Measurements from ENCODE around the gene ZNF134. TPM values are rescaled to one million over a fixed set of nuclear protein-coding genes. Genes with fewer than 3 reads are reported as not detected.

The ZNF134 gene
- total RNA-seq, 1 donor from 2014 or later, result 17.4 TPM

- Histone ChIP-seq H3K4me3 (peak within 1 kb of the TSS; percentile 89), H3K27ac (peak within 1 kb of the TSS; percentile 47), H3K4me1 (peaks cover 11% of the 10 kb centered on the region), H3K27me3 (ENCODE audit: low read depth) (no peaks in the 10 kb centered on the region), H3K9me3 (peaks cover 19% of the 10 kb centered on the region), H3K36me3 (peaks cover 4% of the 10 kb centered on the region)
- TF ChIP-seq CTCF (IDR thresholded peaks at IDR 0.05), result no peak
- DNase-seq (peak; percentile 94), ATAC-seq (peak; percentile 97 to 99)
- intact Hi-C loops (cut with DNase I), result no loop called here
Measured at GRCh38 chr19:57599761-57600383, 14.2 kb upstream of the ZNF134 start, which contains the start of gene ZNF530. TSS of gene ZNF530 (plus strand) at chr19:57599885. CDS start at chr19:57604346, 4,461 bp downstream.

- Histone ChIP-seq H3K4me3 (no peak overlapping the region), H3K36me3 (peaks cover 25% of the 10 kb centered on the region), H3K27ac (no peak overlapping the region), H3K4me1 (no peaks in the 10 kb centered on the region), H3K9me3 (peaks cover 66% of the 10 kb centered on the region), H3K27me3 (ENCODE audit: low read depth) (no peaks in the 10 kb centered on the region)
- no peak for TF ChIP-seq CTCF (IDR thresholded peaks at IDR 0.05)
- ATAC-seq (no peak), DNase-seq (no peak)
- intact Hi-C loops (cut with DNase I), result no loop called here
Measured at GRCh38 chr19:57606931-57607330, 7.1 kb upstream of the ZNF134 start.

- no peak overlapping the region for H3K4me3 ChIP-seq
- ATAC-seq (no peak), DNase-seq (no peak)
- no peak overlapping the region for H3K27ac ChIP-seq
- intact Hi-C loops (cut with DNase I), result no loop called here
- H3K9me3 ChIP-seq, result peaks cover 50% of the 10 kb centered on the region
- H3K36me3 ChIP-seq, result peaks cover 12% of the 10 kb centered on the region
- peaks cover 12% of the 10 kb centered on the region for H3K4me1 ChIP-seq
- no peak for TF ChIP-seq CTCF (IDR thresholded peaks at IDR 0.05)
- H3K27me3 ChIP-seq (ENCODE audit: low read depth), result no peaks in the 10 kb centered on the region
Measured at GRCh38 chr19:57611113-57611512, 2.9 kb upstream of the ZNF134 start.

DNA sequence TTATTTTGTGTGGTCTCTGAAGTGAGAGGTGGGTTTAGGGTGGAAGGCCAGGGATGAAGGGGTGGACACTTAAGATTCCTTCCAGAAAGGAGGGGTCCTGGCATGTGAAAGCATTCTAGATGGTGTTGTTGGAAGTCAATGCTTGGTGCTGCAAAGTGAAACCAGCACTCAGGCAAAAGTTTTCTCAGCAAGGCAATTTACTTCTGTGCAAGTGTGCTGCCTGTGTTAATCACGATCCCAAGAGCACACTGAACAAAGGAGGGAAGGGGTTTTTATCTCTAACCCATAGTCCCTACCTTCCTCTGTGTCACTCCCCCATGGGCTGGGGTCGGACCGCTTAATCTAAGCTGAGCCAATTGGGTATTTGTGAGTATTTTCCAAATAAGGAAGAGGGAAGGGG, 1.3 kb downstream of the ZNF134 start:
- Histone ChIP-seq H3K27me3 (ENCODE audit: low read depth) (no peaks in the 10 kb centered on the region), H3K4me1 (peaks cover 12% of the 10 kb centered on the region), H3K4me3 (peak overlapping the region; percentile 100), H3K36me3 (peaks cover 33% of the 10 kb centered on the region), H3K9me3 (peaks cover 67% of the 10 kb centered on the region), H3K27ac (no peak overlapping the region)
- DNase-seq, result no peak
- no peak for ATAC-seq
- TF ChIP-seq CTCF (IDR thresholded peaks at IDR 0.05), result no peak
- intact Hi-C loops (cut with DNase I), result no loop called here

DNA sequence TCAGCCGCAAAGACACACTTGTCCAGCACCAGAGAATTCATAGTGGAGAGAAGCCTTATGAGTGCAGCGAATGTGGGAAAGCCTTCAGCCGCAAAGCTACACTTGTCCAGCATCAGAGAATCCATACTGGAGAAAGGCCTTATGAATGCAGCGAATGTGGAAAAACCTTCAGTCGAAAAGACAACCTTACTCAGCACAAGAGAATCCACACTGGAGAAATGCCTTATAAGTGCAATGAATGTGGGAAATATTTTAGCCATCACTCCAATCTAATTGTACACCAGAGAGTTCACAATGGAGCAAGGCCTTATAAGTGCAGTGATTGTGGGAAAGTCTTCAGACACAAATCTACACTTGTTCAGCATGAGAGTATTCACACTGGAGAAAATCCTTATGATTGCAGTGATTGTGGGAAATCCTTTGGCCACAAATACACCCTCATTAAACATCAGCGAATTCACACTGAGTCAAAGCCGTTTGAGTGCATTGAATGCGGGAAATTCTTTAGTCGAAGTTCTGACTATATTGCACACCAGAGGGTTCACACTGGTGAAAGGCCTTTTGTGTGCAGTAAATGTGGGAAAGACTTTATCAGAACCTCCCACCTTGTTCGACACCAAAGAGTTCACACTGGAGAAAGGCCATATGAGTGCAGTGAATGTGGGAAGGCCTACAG, 6.8 kb downstream of the ZNF134 start:
- H3K4me3 ChIP-seq, result no peak overlapping the region
- ATAC-seq (no peak), DNase-seq (no peak)
- intact Hi-C loops (cut with DNase I), result no loop called here
- peaks cover 100% of the 10 kb centered on the region for H3K9me3 ChIP-seq
- no peaks in the 10 kb centered on the region for H3K4me1 ChIP-seq
- TF ChIP-seq CTCF (IDR thresholded peaks at IDR 0.05), result no peak
- H3K27me3 ChIP-seq (ENCODE audit: low read depth), result no peaks in the 10 kb centered on the region
- peaks cover 44% of the 10 kb centered on the region for H3K36me3 ChIP-seq
- no peak overlapping the region for H3K27ac ChIP-seq

Measured in lower lobe of right lung (tissue), 2 donors.